ENCODE results near the gene DNAH10. TPM values are rescaled to one million over a fixed set of nuclear protein-coding genes. Genes with fewer than 3 reads are reported as not detected.

The DNAH10 gene
- total and polyA plus RNA-seq, 12 donors, result 0.06 to 1.5 (median 0.28) TPM

DNA sequence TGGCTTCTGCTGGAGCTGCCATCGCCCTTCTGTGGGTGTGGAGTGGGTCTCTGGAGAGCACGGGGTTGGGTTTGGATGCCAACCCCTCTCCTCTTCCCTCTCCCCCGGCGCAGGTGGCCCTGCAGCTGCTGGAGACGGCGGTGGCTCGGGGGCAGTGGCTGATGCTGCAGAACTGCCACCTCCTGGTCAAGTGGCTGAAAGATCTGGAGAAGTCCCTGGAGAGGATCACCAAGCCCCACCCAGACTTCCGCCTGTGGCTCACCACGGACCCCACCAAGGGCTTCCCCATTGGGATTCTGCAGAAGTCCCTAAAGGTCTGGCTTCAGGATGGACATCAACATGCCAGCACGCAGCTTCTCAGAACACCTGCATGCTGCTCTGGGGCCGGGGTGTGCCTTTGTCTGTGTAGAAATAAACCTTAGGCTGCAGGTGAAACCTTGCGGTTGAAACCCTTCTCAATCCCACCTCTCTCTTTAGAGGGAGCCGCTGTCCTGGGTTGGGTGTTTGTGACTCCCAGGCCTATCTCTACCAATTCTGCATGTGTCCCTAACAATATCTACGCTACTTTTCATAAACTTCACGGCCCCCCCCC is 166.3 kb downstream of the DNAH10 start:
- intact Hi-C loops (cut with DNase I), result no loop called here
- no peak for TF ChIP-seq POLR2A (IDR thresholded peaks at IDR 0.05)
- TF ChIP-seq, protein P1, sequence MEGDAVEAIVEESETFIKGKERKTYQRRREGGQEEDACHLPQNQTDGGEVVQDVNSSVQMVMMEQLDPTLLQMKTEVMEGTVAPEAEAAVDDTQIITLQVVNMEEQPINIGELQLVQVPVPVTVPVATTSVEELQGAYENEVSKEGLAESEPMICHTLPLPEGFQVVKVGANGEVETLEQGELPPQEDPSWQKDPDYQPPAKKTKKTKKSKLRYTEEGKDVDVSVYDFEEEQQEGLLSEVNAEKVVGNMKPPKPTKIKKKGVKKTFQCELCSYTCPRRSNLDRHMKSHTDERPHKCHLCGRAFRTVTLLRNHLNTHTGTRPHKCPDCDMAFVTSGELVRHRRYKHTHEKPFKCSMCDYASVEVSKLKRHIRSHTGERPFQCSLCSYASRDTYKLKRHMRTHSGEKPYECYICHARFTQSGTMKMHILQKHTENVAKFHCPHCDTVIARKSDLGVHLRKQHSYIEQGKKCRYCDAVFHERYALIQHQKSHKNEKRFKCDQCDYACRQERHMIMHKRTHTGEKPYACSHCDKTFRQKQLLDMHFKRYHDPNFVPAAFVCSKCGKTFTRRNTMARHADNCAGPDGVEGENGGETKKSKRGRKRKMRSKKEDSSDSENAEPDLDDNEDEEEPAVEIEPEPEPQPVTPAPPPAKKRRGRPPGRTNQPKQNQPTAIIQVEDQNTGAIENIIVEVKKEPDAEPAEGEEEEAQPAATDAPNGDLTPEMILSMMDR (IDR thresholded peaks at IDR 0.05), result no peak
- Histone ChIP-seq H3K27me3 (no peaks in the 10 kb centered on the region), H3K4me1 (replicated peaks in 1 of 2) (no peaks in the 10 kb centered on the region), H3K9me3 (replicated peaks in 1 of 3) (no peaks in the 10 kb centered on the region), H3K27ac (no peak overlapping the region), H3K4me3 (no peak overlapping the region), H3K36me3 (replicated peaks in 1 of 2) (no peaks in the 10 kb centered on the region)
- no peak for DNase-seq
- WGBS, 4 donors, result 77 to 85% (median 82%) methylated on average over 10 to 15 of the region's 15 CpGs

DNA sequence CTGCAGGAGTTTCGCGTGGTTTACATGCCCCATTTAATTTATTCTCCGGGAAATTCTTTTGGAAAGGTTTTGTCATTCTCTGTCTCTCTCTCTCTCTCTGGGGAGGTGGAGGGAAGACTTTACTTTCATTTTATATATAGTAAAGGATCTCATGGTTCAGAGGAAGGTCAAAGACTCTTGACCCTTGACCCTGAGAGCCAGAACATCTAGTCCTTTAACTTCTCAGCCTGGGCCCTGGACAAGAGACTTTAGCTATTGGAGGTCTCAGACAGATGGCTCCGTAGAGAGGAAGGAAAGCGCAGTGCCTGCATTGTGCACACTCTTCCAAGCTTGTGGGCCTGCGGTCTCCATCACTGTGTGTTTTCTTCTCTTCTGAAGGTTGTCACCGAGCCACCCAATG is 166.8 kb downstream of the DNAH10 start:
- Histone ChIP-seq H3K27me3 (no peaks in the 10 kb centered on the region), H3K36me3 (replicated peaks in 1 of 2) (no peaks in the 10 kb centered on the region), H3K4me1 (replicated peaks in 1 of 2) (no peaks in the 10 kb centered on the region), H3K27ac (no peak overlapping the region), H3K9me3 (replicated peaks in 1 of 3) (no peaks in the 10 kb centered on the region), H3K4me3 (no peak overlapping the region)
- TF ChIP-seq, protein P1 (IDR thresholded peaks at IDR 0.05), result no peak
- no peak for TF ChIP-seq POLR2A (IDR thresholded peaks at IDR 0.05)
- DNase-seq, result no peak
- intact Hi-C loops (cut with DNase I), result no loop called here
- 75 to 92% (median 82%) methylated on average over 6 to 7 of the region's 7 CpGs for WGBS, 4 donors

DNA sequence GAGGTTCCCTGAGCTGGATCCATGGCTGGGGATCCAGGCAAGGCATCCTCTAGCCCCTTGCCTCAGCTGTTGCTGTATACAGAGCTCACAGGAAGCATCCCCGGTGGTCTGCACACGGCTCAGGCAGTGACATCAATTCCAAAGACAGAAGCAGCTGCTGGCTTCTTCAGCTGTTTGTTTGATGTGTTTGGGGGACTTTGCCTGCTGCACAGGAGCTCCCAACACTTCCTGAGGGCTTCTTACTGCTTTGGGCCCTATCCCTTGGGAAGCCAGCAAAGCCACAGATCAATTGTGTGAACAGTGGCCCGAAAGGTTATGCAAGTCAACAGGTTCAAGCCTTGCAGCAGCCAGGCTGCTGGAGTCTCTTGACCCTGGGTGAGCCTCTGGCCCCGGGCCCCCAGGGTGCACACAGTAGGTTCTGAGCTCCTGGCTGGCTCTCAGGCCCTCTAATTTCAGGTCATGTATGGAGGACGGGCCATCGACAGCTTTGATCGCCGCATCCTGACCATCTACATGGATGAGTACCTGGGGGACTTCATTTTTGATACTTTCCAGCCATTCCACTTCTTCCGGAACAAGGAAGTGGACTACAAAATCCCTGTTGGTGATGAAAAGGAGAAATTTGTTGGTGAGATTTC is 168.0 kb downstream of the DNAH10 start:
- H3K4me1 ChIP-seq (replicated peaks in 1 of 2), result no peaks in the 10 kb centered on the region
- no peak overlapping the region for H3K4me3 ChIP-seq
- no peaks in the 10 kb centered on the region for H3K36me3 ChIP-seq (replicated peaks in 1 of 2)
- TF ChIP-seq, protein P1 (IDR thresholded peaks at IDR 0.05), result no peak
- TF ChIP-seq POLR2A (IDR thresholded peaks at IDR 0.05), result no peak
- no peak overlapping the region for H3K27ac ChIP-seq
- H3K27me3 ChIP-seq, result no peaks in the 10 kb centered on the region
- no peaks in the 10 kb centered on the region for H3K9me3 ChIP-seq (replicated peaks in 1 of 3)
- 82 to 94% (median 90%) methylated on average over 7 to 9 of the region's 9 CpGs for WGBS, 4 donors
- DNase-seq, result no peak
- intact Hi-C loops (cut with DNase I), result no loop called here

DNA sequence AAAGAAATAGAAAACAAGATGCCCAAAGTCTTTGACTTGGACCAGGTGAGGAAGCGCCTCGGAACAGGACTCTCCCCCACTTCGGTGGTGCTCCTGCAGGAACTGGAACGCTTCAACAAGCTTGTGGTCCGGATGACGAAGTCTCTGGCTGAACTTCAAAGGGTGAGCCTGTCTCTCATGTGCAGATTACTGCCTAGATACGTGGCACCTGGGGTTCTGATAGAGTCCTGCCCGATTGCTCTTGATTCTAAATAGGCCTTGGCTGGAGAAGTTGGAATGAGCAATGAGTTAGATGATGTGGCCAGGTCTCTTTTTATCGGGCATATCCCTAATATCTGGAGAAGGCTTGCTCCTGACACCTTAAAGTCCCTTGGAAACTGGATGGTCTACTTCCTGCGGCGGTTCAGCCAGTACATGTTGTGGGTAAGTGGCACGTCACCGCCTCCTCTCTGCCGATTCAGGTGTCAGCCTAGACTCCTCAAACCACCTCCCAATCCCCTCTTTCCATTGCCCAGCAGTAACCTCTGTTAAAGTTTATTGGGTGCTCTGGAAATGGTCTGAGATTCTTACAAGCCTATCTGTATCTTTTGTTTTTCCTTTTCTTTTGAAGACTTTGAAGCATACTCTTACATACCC is 169.7 kb downstream of the DNAH10 start:
- H3K4me3 ChIP-seq, result no peak overlapping the region
- H3K9me3 ChIP-seq (replicated peaks in 1 of 3), result no peaks in the 10 kb centered on the region
- TF ChIP-seq POLR2A (IDR thresholded peaks at IDR 0.05), result no peak
- TF ChIP-seq, protein P1 (IDR thresholded peaks at IDR 0.05), result no peak
- H3K27ac ChIP-seq, result no peak overlapping the region
- intact Hi-C loops (cut with DNase I), result no loop called here
- no peak for DNase-seq
- no peaks in the 10 kb centered on the region for H3K4me1 ChIP-seq (replicated peaks in 1 of 2)
- H3K36me3 ChIP-seq (replicated peaks in 1 of 2), result peaks cover 0 to 4% of the 10 kb centered on the region in 2 donors
- WGBS, 4 donors, result 74 to 87% (median 83%) methylated on average over 12 to 14 of the region's 14 CpGs
- H3K27me3 ChIP-seq, result no peaks in the 10 kb centered on the region

Measured in adrenal gland (tissue), 12 donors.